HCT116 (cell line): ENCODE results near the gene LIN52. TPM values are rescaled to one million over a fixed set of nuclear protein-coding genes. Genes with fewer than 3 reads are reported as not detected.

Experiments
- ATAC-seq: fragments of 200-7000 bp; cut with Tn5 transposase; 2 replicates; pipeline ENCODE4 v1.9.1; 2020; ENCODE audit warnings: mild to moderate bottlenecking, moderate library complexity
- BruUV-seq: library from RNA; stranded (reverse); fragments of 400-500 nt; replicated peaks from 2 replicates; lab custom pipeline; 2021; lab: Mats Ljungman, UMichigan
- CTCF ChIA-PET: fragments of 300-600 bp; sonication (Branson Sonifier 250); formaldehyde crosslinking; loops from one replicate; lab custom pipeline; 2021; ENCODE audit warnings: antibody characterized with exemption; lab: Charles Lee
- POLR2A ChIA-PET: fragments of 300-600, 350-600 bp; sonication (Branson Sonifier 250); formaldehyde crosslinking; loops from one replicate; lab custom pipeline; 2021; ENCODE audit warnings: antibody characterized with exemption; lab: Charles Lee
- RAD21 ChIA-PET, 2 experiments: fragments of 300-600 bp; sonication (Branson Sonifier 250); formaldehyde crosslinking; loops; one replicate each; lab custom pipeline; 2023; ENCODE audit warnings: low total read pairs in 2 of 2; ENCODE audit not compliant: uncharacterized antibody in 2 of 2, unreplicated experiment in 2 of 2, low non-redundant PET in 1 of 2; lab: Charles Lee
- DNase-seq: peaks from one replicate; pipeline ENCODE4 v3.0.0-alpha.2; 2010; ENCODE audit warnings: low read depth, low spot score
- H2AFZ ChIP-seq: fragments of 200-600 bp; shearing (Covaris generic), sonication (generic); 2 replicates; pipeline ENCODE4 v1.6.1; 2017; ENCODE audit warnings: low read depth, mixed run types, mixed read lengths, antibody characterized with exemption, low read length; ENCODE audit not compliant: poor library complexity, severe bottlenecking
- H3K27ac ChIP-seq: 2 replicates; pipeline ENCODE4 v1.5.1; 2012; ENCODE audit warnings: low read depth, low read length
- H3K27me3 ChIP-seq: fragments of 200-600 bp; sonication (generic); 2 replicates; pipeline ENCODE4 v1.6.1; 2016; ENCODE audit warnings: mixed run types, low read length, mixed read lengths; ENCODE audit not compliant: insufficient read depth
- H3K36me3 ChIP-seq, 2 experiments: fragments of 200-500 bp in 1 of 2; fragments of 200-600 bp in 1 of 2; sonication (Bioruptor generic) in 1 of 2; sonication (generic) in 1 of 2; 2 replicates each; pipeline versions ENCODE4 v1.5.1 to v1.6.1; 2014 to 2016; ENCODE audit warnings: low read length in 2 of 2, inconsistent platforms in 1 of 2, mixed read lengths in 1 of 2, mixed run types in 1 of 2; ENCODE audit not compliant: insufficient read depth in 2 of 2, control insufficient read depth in 1 of 2
- H3K4me1 ChIP-seq, 2 experiments: fragments of 200-600 bp in 1 of 2; sonication (generic) in 1 of 2; 2 replicates each; pipeline versions ENCODE4 v1.5.1 to v1.6.1; 2012 to 2017; ENCODE audit warnings: low read length in 2 of 2, inconsistent platforms in 1 of 2, mild to moderate bottlenecking in 1 of 2, mixed read lengths in 1 of 2, mixed run types in 1 of 2, moderate library complexity in 1 of 2; ENCODE audit not compliant: insufficient read depth in 2 of 2, control insufficient read depth in 1 of 2
- H3K4me2 ChIP-seq: fragments of 200-600 bp; sonication (generic); 2 replicates; pipeline ENCODE4 v1.6.1; 2017; ENCODE audit warnings: mixed run types, low read length, mixed read lengths
- H3K4me3 ChIP-seq, 2 experiments: fragments of 200-600 bp in 1 of 2; sonication (generic) in 1 of 2; replicated peaks in 1 of 2; 2 replicates each; pipeline ENCODE4 v1.5.1; 2011 to 2016; ENCODE audit warnings: low read length in 2 of 2, control low read depth in 1 of 2, low read depth in 1 of 2, mild to moderate bottlenecking in 1 of 2, mixed read lengths in 1 of 2, mixed run types in 1 of 2
- H3K79me2 ChIP-seq: fragments of 200-600 bp; sonication (generic); 2 replicates; pipeline ENCODE4 v1.6.1; 2017; ENCODE audit warnings: mild to moderate bottlenecking, mixed run types, low read length, moderate library complexity, mixed read lengths; ENCODE audit not compliant: insufficient read depth
- H3K9ac ChIP-seq: fragments of 200-600 bp; sonication (generic); 2 replicates; pipeline ENCODE4 v1.6.1; 2016; ENCODE audit warnings: low read length, mixed read lengths
- H3K9me2 ChIP-seq: fragments of 200-600 bp; sonication (generic), shearing (Covaris generic); 2 replicates; pipeline ENCODE4 v1.6.1; 2017; ENCODE audit warnings: mixed run types, mild to moderate bottlenecking, moderate library complexity; ENCODE audit not compliant: insufficient read depth
- H3K9me3 ChIP-seq, 2 experiments: fragments of 200-500 bp in 1 of 2; fragments of 200-600 bp in 1 of 2; sonication (Bioruptor generic) in 1 of 2; sonication (generic) in 1 of 2; 2 replicates each; pipeline ENCODE4 v1.6.1; 2014 to 2017; ENCODE audit warnings: low read length in 2 of 2, mixed read lengths in 2 of 2, inconsistent platforms in 1 of 2, low read depth in 1 of 2, mild to moderate bottlenecking in 1 of 2, mixed run types in 1 of 2, moderate library complexity in 1 of 2; ENCODE audit not compliant: control insufficient read depth in 1 of 2, insufficient read depth in 1 of 2
- H4K20me1 ChIP-seq: fragments of 200-600 bp; sonication (generic), shearing (Covaris generic); 2 replicates; pipeline ENCODE4 v1.6.1; 2017; ENCODE audit warnings: mixed run types, mild to moderate bottlenecking, moderate library complexity; ENCODE audit not compliant: insufficient read depth
- CBX3 ChIP-seq: IDR thresholded peaks from 2 replicates; pipeline ENCODE4 v1.6.1; 2012; ENCODE audit warnings: low read depth
- CEBPB ChIP-seq: IDR thresholded peaks from 2 replicates; pipeline ENCODE4 v1.6.1; 2012; ENCODE audit warnings: low read depth
- CTCF ChIP-seq, 3 experiments: fragments of 200-600 bp in 1 of 3; sonication (generic) in 1 of 3; IDR thresholded peaks in 2 of 3; conservative IDR thresholded peaks in 1 of 3; 2 replicates each; pipeline ENCODE4 v1.5.1; 2012 to 2017; ENCODE audit warnings: low read depth in 2 of 3, low read length in 2 of 3, antibody characterized with exemption in 1 of 3, borderline replicate concordance in 1 of 3, control low read depth in 1 of 3, mild to moderate bottlenecking in 1 of 3, mixed read lengths in 1 of 3, mixed run types in 1 of 3, moderate library complexity in 1 of 3; ENCODE audit not compliant: insufficient read depth in 1 of 3
- EZH2 ChIP-seq: fragments of 200-600 bp; sonication (generic); IDR thresholded peaks from 2 replicates; pipeline ENCODE4 v1.6.1; 2017; ENCODE audit warnings: antibody characterized with exemption, mixed run types
- POLR2A ChIP-seq: IDR thresholded peaks from 2 replicates; pipeline ENCODE4 v1.7.0; 2011; ENCODE audit warnings: borderline replicate concordance; ENCODE audit not compliant: insufficient read depth, insufficient read length; ENCODE audit errors: extremely low read depth
- POLR2AphosphoS5 ChIP-seq: IDR thresholded peaks from 2 replicates; pipeline ENCODE4 v1.6.1; 2011; ENCODE audit warnings: mild to moderate bottlenecking, low read depth, low read length, moderate library complexity
- REST ChIP-seq: IDR thresholded peaks from 2 replicates; pipeline ENCODE4 v1.6.1; 2012; ENCODE audit warnings: low read depth
- TCF7L2 ChIP-seq: IDR thresholded peaks from 2 replicates; pipeline ENCODE4 v1.7.0; 2011; ENCODE audit warnings: borderline replicate concordance, inconsistent platforms; ENCODE audit not compliant: insufficient read depth, insufficient read length; ENCODE audit errors: extremely low read depth
- YY1 ChIP-seq: IDR thresholded peaks from 2 replicates; pipeline ENCODE4 v1.6.1; 2011; ENCODE audit warnings: low read length, low read depth, moderate library complexity, mild to moderate bottlenecking; ENCODE audit not compliant: insufficient replicate concordance; ENCODE audit errors: extremely low read depth
- ZBTB33 ChIP-seq: IDR thresholded peaks from 2 replicates; pipeline ENCODE4 v1.6.1; 2011; ENCODE audit warnings: mild to moderate bottlenecking, low read length, moderate library complexity; ENCODE audit not compliant: insufficient replicate concordance; ENCODE audit errors: extremely low read depth
- ZFX ChIP-seq: fragments of 450-650 bp; IDR thresholded peaks from 2 replicates; pipeline ENCODE4 v1.6.1; 2017
- ZNF274 ChIP-seq: fragments of 200-500 bp; sonication (Bioruptor generic); IDR thresholded peaks from 2 replicates; pipeline ENCODE4 v1.6.1; 2014; ENCODE audit warnings: mild to moderate bottlenecking, low read depth, low read length, inconsistent platforms
- intact Hi-C: fragments of 100-400 bp; cut with micrococcal nuclease; formaldehyde crosslinking; loops from 2 replicates; pipeline ENCODE4 v1.10.0; 2022
- total RNA-seq: library from RNA; stranded (reverse); gene quantifications from one replicate; pipeline ENCODE4 v1.2.1, GENCODE V29; 2021; ENCODE audit not compliant: unreplicated experiment

Gene LIN52
- total RNA-seq, 1 experiment from 2014 or later = 9.6 TPM

- H3K9ac ChIP-seq = no peak overlapping the region
- no peaks in the 10 kb centered on the region for H3K27me3 ChIP-seq
- no peak for ATAC-seq
- intact Hi-C loops = no loop called here
- no peak overlapping the region for H3K4me2 ChIP-seq
- H3K79me2 ChIP-seq = no peaks in the 10 kb centered on the region
- CTCF ChIA-PET = no interaction called here
- no TSS peak for BruUV-seq
- H3K4me3 ChIP-seq = no peak overlapping the region
- no peak overlapping the region for H2AFZ ChIP-seq
- H3K27ac ChIP-seq = no peak overlapping the region
- H3K9me2 ChIP-seq = no peaks in the 10 kb centered on the region
- no peak for TF ChIP-seq CBX3
- TF ChIP-seq EZH2 = no peak
- no peak for TF ChIP-seq TCF7L2
- TF ChIP-seq CEBPB = no peak
- no peak for TF ChIP-seq YY1
- TF ChIP-seq CTCF (IDR thresholded peaks at IDR 0.05 in 2 of 3, conservative IDR thresholded peaks at IDR 0.05 in 1 of 3; ENCODE audit: borderline replicate concordance in 1 of 3, insufficient read depth in 1 of 3, low read depth in 2 of 3, low read length in 2 of 3) = no peak
- no peak for TF ChIP-seq ZNF274
- TF ChIP-seq POLR2A = no peak
- TF ChIP-seq REST = no peak
- TF ChIP-seq ZFX = no peak
- TF ChIP-seq POLR2AphosphoS5 = no peak
- no peak for TF ChIP-seq ZBTB33
- peaks cover 0 to 6% of the 10 kb centered on the region in 2 experiments; a peak in 2 of 4 replicates for H3K4me1 ChIP-seq
- RAD21 ChIA-PET = no interaction called here
- H3K9me3 ChIP-seq = no peaks in the 10 kb centered on the region
- no peaks in the 10 kb centered on the region for H3K36me3 ChIP-seq
- H4K20me1 ChIP-seq = no peaks in the 10 kb centered on the region
- no peak for DNase-seq
- POLR2A ChIA-PET = no interaction called here
Observed at GRCh38 chr14:74049876-74050495, 34.8 kb upstream of the LIN52 start.
